GM15510 (cell line): Measurements from ENCODE around the gene TTC6.

Experiments used
- POLR2A ChIP-seq: IDR thresholded peaks from 3 replicates; pipeline ENCODE4 v1.6.1; 2011; ENCODE audit warnings: borderline replicate concordance; ENCODE audit not compliant: insufficient read length; ENCODE audit errors: extremely low read depth

The TTC6 gene

GRCh38 chr14:37601865-37602264, 6.4 kb downstream of the TTC6 start:
- no peak for TF ChIP-seq POLR2A

GRCh38 chr14:37602605-37603453, 7.4 kb downstream of the TTC6 start:
- TF ChIP-seq POLR2A = no peak

GRCh38 chr14:37603688-37604251, 8.3 kb downstream of the TTC6 start:
- TF ChIP-seq POLR2A = no peak

- TF ChIP-seq POLR2A = no peak
These were observed 11.2 kb downstream of the TTC6 start for GRCh38 chr14:37606678-37607077.

GRCh38 chr14:37608649-37609048, 13.2 kb downstream of the TTC6 start:
- TF ChIP-seq POLR2A = no peak

GRCh38 chr14:37610945-37611523, 15.6 kb downstream of the TTC6 start:
- TF ChIP-seq POLR2A = no peak

GRCh38 chr14:37615582-37616289, 20.3 kb downstream of the TTC6 start:
- TF ChIP-seq POLR2A = no peak

GRCh38 chr14:37616853-37617252, 21.4 kb downstream of the TTC6 start:
- TF ChIP-seq POLR2A = no peak

GRCh38 chr14:37617864-37618365, 22.5 kb downstream of the TTC6 start:
- no peak for TF ChIP-seq POLR2A

GRCh38 chr14:37618498-37619028, 23.1 kb downstream of the TTC6 start:
- TF ChIP-seq POLR2A = no peak

GRCh38 chr14:37620856-37621255, 25.4 kb downstream of the TTC6 start:
- no peak for TF ChIP-seq POLR2A

- no peak for TF ChIP-seq POLR2A
These were observed 26.9 kb downstream of the TTC6 start for GRCh38 chr14:37622231-37622923.

GRCh38 chr14:37623426-37623951, 28.1 kb downstream of the TTC6 start:
- TF ChIP-seq POLR2A = no peak

GRCh38 chr14:37623971-37624370, 28.5 kb downstream of the TTC6 start:
- TF ChIP-seq POLR2A = no peak
